Smooth muscle cell (in vitro differentiated cells): ENCODE data around the gene EIF4G2. TPM values are rescaled to one million over a fixed set of nuclear protein-coding genes. Genes with fewer than 3 reads are reported as not detected.

Experiments used
- DNase-seq: peaks from one replicate; lab custom pipeline; 2025; ENCODE audit not compliant: unreplicated experiment; lab: John Stamatoyannopoulos, UW
- H2AFZ ChIP-seq: fragments of 200-600 bp; sonication (generic); 2 replicates; pipeline ENCODE4 v1.6.0; 2016; ENCODE audit warnings: antibody characterized with exemption, low read depth, mild to moderate bottlenecking
- H3F3A ChIP-seq: fragments of 200-600 bp; sonication (generic); 2 replicates; pipeline ENCODE4 v1.6.0; 2017; ENCODE audit warnings: antibody characterized with exemption, low read depth
- H3K27ac ChIP-seq: fragments of 200-600 bp; sonication (generic); 2 replicates; pipeline ENCODE4 v1.5.1; 2016; ENCODE audit warnings: low read depth, mild to moderate bottlenecking
- H3K27me3 ChIP-seq: fragments of 200-600 bp; sonication (generic); 2 replicates; pipeline ENCODE4 v1.6.1; 2016; ENCODE audit warnings: low read depth, mild to moderate bottlenecking
- H3K36me3 ChIP-seq: fragments of 200-600 bp; sonication (generic); 2 replicates; pipeline ENCODE4 v1.5.1; 2016; ENCODE audit warnings: low read depth
- H3K4me1 ChIP-seq: fragments of 200-600 bp; sonication (generic); 2 replicates; pipeline ENCODE4 v1.5.1; 2016; ENCODE audit warnings: low read depth
- H3K4me2 ChIP-seq: fragments of 200-600 bp; sonication (generic); 2 replicates; pipeline ENCODE4 v1.6.0; 2016; ENCODE audit warnings: mild to moderate bottlenecking
- H3K4me3 ChIP-seq: fragments of 200-600 bp; sonication (generic); 2 replicates; pipeline ENCODE4 v1.5.1; 2016; ENCODE audit warnings: mild to moderate bottlenecking
- H3K79me2 ChIP-seq: fragments of 200-600 bp; sonication (generic); 2 replicates; pipeline ENCODE4 v1.6.0; 2016; ENCODE audit warnings: low read depth, mild to moderate bottlenecking
- H3K9ac ChIP-seq: fragments of 200-600 bp; sonication (generic); 2 replicates; pipeline ENCODE4 v1.6.0; 2016; ENCODE audit warnings: low read depth
- H3K9me3 ChIP-seq: fragments of 200-600 bp; sonication (generic); replicated peaks from 2 replicates; pipeline ENCODE4 v1.5.1; 2016; ENCODE audit warnings: low read depth
- H4K20me1 ChIP-seq: fragments of 200-600 bp; sonication (generic); 2 replicates; pipeline ENCODE4 v1.6.0; 2016; ENCODE audit warnings: low read depth
- CTCF ChIP-seq: fragments of 200-600 bp; sonication (generic); IDR thresholded peaks from 2 replicates; pipeline ENCODE4 v1.5.1; 2017; ENCODE audit warnings: borderline replicate concordance, mild to moderate bottlenecking, antibody characterized with exemption; ENCODE audit not compliant: insufficient read depth, poor library complexity, severe bottlenecking
- WGBS: methylation state at CpG from one replicate; pipeline ENCODE4 v1.1.7; 2016; ENCODE audit warnings: low lambda C conversion rate; 5-methylcytosine and 5-hydroxymethylcytosine counted together
- polyA plus RNA-seq: library from polyadenylated mRNA; unstranded; fragments of >200 nt; fragmentation: Nextera tagmentation; extraction: Ambion mirVana; gene quantifications from 2 replicates; pipeline ENCODE4 v1.2.1, GENCODE V29; 2016
- total RNA-seq: library from RNA; depleted of rRNA; stranded (reverse); fragments of >200 nt; gene quantifications from 2 replicates; pipeline ENCODE4 v1.2.3, GENCODE V29; 2014

Gene EIF4G2
- total and polyA plus RNA-seq, 2 experiments from 2014 or later, result 666 to 1,014 TPM

- no peak overlapping the region for H3K4me2 ChIP-seq
- H3K79me2 ChIP-seq, result peaks cover 75% of the 10 kb centered on the region
- TF ChIP-seq CTCF, result no peak
- peak overlapping the region; percentile 32 for H3K27ac ChIP-seq
- peaks cover 18% of the 10 kb centered on the region for H3K4me1 ChIP-seq
- no peak overlapping the region for H2AFZ ChIP-seq
- H3K9ac ChIP-seq, result no peak overlapping the region
- H3F3A ChIP-seq, result peaks cover 71% of the 10 kb centered on the region
- peaks cover 70% of the 10 kb centered on the region for H3K36me3 ChIP-seq
- H3K27me3 ChIP-seq, result no peaks in the 10 kb centered on the region
- DNase-seq, result no peak
- H3K4me3 ChIP-seq, result no peak overlapping the region
- peaks cover 97% of the 10 kb centered on the region for H4K20me1 ChIP-seq
- H3K9me3 ChIP-seq, result no peaks in the 10 kb centered on the region
- WGBS, result 92% methylated on average over 6 of the region's 6 CpGs
Measured at GRCh38 chr11:10803676-10804075, 5.0 kb downstream of the EIF4G2 start.

- no peak for TF ChIP-seq CTCF
- WGBS, result 96% methylated on average over 2 of the region's 2 CpGs
- H3K36me3 ChIP-seq, result peaks cover 77% of the 10 kb centered on the region
- no peak overlapping the region for H2AFZ ChIP-seq
- no peak overlapping the region for H3K4me2 ChIP-seq
- no peak overlapping the region for H3K4me3 ChIP-seq
- H3K79me2 ChIP-seq, result peaks cover 43% of the 10 kb centered on the region
- no peaks in the 10 kb centered on the region for H3K9me3 ChIP-seq
- H3K27me3 ChIP-seq, result no peaks in the 10 kb centered on the region
- no peak overlapping the region for H3K9ac ChIP-seq
- H4K20me1 ChIP-seq, result peaks cover 96% of the 10 kb centered on the region
- peaks cover 93% of the 10 kb centered on the region for H3F3A ChIP-seq
- no peaks in the 10 kb centered on the region for H3K4me1 ChIP-seq
- no peak for DNase-seq
- H3K27ac ChIP-seq, result peak overlapping the region; percentile 14
Measured at GRCh38 chr11:10800292-10800691, 8.4 kb downstream of the EIF4G2 start.

- no peak for DNase-seq
- Histone ChIP-seq H3K27ac (peak overlapping the region; percentile 21), H3K4me1 (no peaks in the 10 kb centered on the region), H3K4me3 (no peak overlapping the region), H4K20me1 (peaks cover 77% of the 10 kb centered on the region), H3K9ac (no peak overlapping the region), H3F3A (peaks cover 88% of the 10 kb centered on the region), H3K9me3 (no peaks in the 10 kb centered on the region), H3K27me3 (no peaks in the 10 kb centered on the region), H3K36me3 (peaks cover 61% of the 10 kb centered on the region), H3K4me2 (no peak overlapping the region), H2AFZ (no peak overlapping the region), H3K79me2 (peaks cover 25% of the 10 kb centered on the region)
- no peak for TF ChIP-seq CTCF
- 91% methylated on average over 4 of the region's 4 CpGs for WGBS
Measured at GRCh38 chr11:10798330-10798928, 10.3 kb downstream of the EIF4G2 start.

- Histone ChIP-seq H4K20me1 (peaks cover 68% of the 10 kb centered on the region), H3K27ac (peak overlapping the region; percentile 21), H3K4me1 (no peaks in the 10 kb centered on the region), H3K4me2 (no peak overlapping the region), H3K36me3 (peaks cover 58% of the 10 kb centered on the region), H3K27me3 (no peaks in the 10 kb centered on the region), H3K4me3 (no peak overlapping the region), H3K9ac (no peak overlapping the region), H3F3A (peaks cover 81% of the 10 kb centered on the region), H2AFZ (no peak overlapping the region), H3K79me2 (peaks cover 19% of the 10 kb centered on the region), H3K9me3 (no peaks in the 10 kb centered on the region)
- WGBS, result 95% methylated on average over 3 of the region's 3 CpGs
- no peak for DNase-seq
- TF ChIP-seq CTCF, result no peak
Measured at GRCh38 chr11:10797531-10797930, 11.2 kb downstream of the EIF4G2 start.
